Left ventricle myocardium inferior (tissue), 1 donor: Measurements from ENCODE around the gene SMG6. TPM values are rescaled to one million over a fixed set of nuclear protein-coding genes. Genes with fewer than 3 reads are reported as not detected.
A peak's percentile ranks its signal among the peaks of the same experiment; 100 is the strongest.

ENCODE experiments used
- DNase-seq: peaks from one replicate; pipeline ENCODE4 v3.0.0-alpha.2; 2020
- H3K27ac ChIP-seq: fragments of 200-600 bp; replicated peaks from 2 replicates; pipeline ENCODE4 v1.8.0; 2021
- H3K27me3 ChIP-seq: fragments of 200-600 bp; 2 replicates; pipeline ENCODE4 v1.8.0; 2021; ENCODE audit warnings: low read depth
- H3K36me3 ChIP-seq: fragments of 200-600 bp; 2 replicates; pipeline ENCODE4 v1.8.0; 2021
- H3K4me1 ChIP-seq: fragments of 200-600 bp; 2 replicates; pipeline ENCODE4 v1.8.0; 2021
- H3K4me3 ChIP-seq: fragments of 200-600 bp; 2 replicates; pipeline ENCODE4 v1.8.0; 2021; ENCODE audit warnings: mild to moderate bottlenecking, moderate library complexity
- H3K9me3 ChIP-seq: fragments of 200-600 bp; replicated peaks from 2 replicates; pipeline ENCODE4 v1.8.0; 2021
- CTCF ChIP-seq: fragments of 200-600 bp; IDR thresholded peaks from 2 replicates; pipeline ENCODE4 v1.8.0; 2021; ENCODE audit warnings: antibody characterized with exemption, mild to moderate bottlenecking, borderline replicate concordance
- intact Hi-C: fragments of 100-400 bp; cut with micrococcal nuclease; formaldehyde crosslinking; loops from one replicate; pipeline ENCODE4 v1.11.0; 2022
- total RNA-seq: library from RNA; stranded (reverse); fragmentation: NEBNext Ultra II Directional; extraction: Animal tissue kit (Norgen Biotek cat#: 25700); gene quantifications from one replicate; pipeline ENCODE4 v1.2.1, GENCODE V29; 2021
- donor health status: DM: no; HTN: yes; CAD: no; lungs with severe emphysema.

Gene SMG6
- total RNA-seq, 1 donor from 2014 or later, result 22.1 TPM

GRCh38 chr17:2122641-2123302 lies 180.8 kb downstream of the SMG6 start:
- Histone ChIP-seq H3K9me3 (no peaks in the 10 kb centered on the region), H3K4me3 (peak overlapping the region; percentile 32), H3K36me3 (peaks cover 11% of the 10 kb centered on the region), H3K27me3 (no peaks in the 10 kb centered on the region), H3K27ac (peak overlapping the region; percentile 85), H3K4me1 (peaks cover 35% of the 10 kb centered on the region)
- intact Hi-C loops, result no loop called here
- peak; percentile 62 for DNase-seq
- no peak for TF ChIP-seq CTCF

GRCh38 chr17:2120586-2121335 lies 182.8 kb downstream of the SMG6 start:
- no peak overlapping the region for H3K4me3 ChIP-seq
- peaks cover 4% of the 10 kb centered on the region for H3K36me3 ChIP-seq
- H3K9me3 ChIP-seq, result no peaks in the 10 kb centered on the region
- no peak overlapping the region for H3K27ac ChIP-seq
- no peak for TF ChIP-seq CTCF
- intact Hi-C loops, result no loop called here
- no peak for DNase-seq
- no peaks in the 10 kb centered on the region for H3K27me3 ChIP-seq
- peaks cover 35% of the 10 kb centered on the region for H3K4me1 ChIP-seq

- H3K27ac ChIP-seq, result no peak overlapping the region
- intact Hi-C loops, result no loop called here
- DNase-seq, result no peak
Observed at GRCh38 chr17:2113279-2113622, 190.3 kb downstream of the SMG6 start.

GRCh38 chr17:2111691-2112090 lies 191.9 kb downstream of the SMG6 start:
- Histone ChIP-seq H3K4me1 (peaks cover 17% of the 10 kb centered on the region), H3K36me3 (no peaks in the 10 kb centered on the region), H3K27me3 (no peaks in the 10 kb centered on the region), H3K4me3 (no peak overlapping the region), H3K9me3 (no peaks in the 10 kb centered on the region), H3K27ac (no peak overlapping the region)
- DNase-seq, result no peak
- intact Hi-C loops, result no loop called here
- no peak for TF ChIP-seq CTCF

More at GRCh38 chr17:2113279-2113622, 190.3 kb downstream of the SMG6 start:
- no peak for TF ChIP-seq CTCF
- Histone ChIP-seq H3K4me3 (no peak overlapping the region), H3K4me1 (peaks cover 1% of the 10 kb centered on the region), H3K36me3 (no peaks in the 10 kb centered on the region), H3K27me3 (no peaks in the 10 kb centered on the region), H3K9me3 (no peaks in the 10 kb centered on the region)

- TF ChIP-seq CTCF, result no peak
- H3K27me3 ChIP-seq, result no peaks in the 10 kb centered on the region
- H3K36me3 ChIP-seq, result no peaks in the 10 kb centered on the region
- H3K9me3 ChIP-seq, result no peaks in the 10 kb centered on the region
- no peak overlapping the region for H3K4me3 ChIP-seq
- intact Hi-C loops, result no loop called here
- peaks cover 29% of the 10 kb centered on the region for H3K4me1 ChIP-seq
- H3K27ac ChIP-seq, result no peak overlapping the region
- DNase-seq, result no peak
Observed at GRCh38 chr17:2110436-2110835, 193.1 kb downstream of the SMG6 start.
